GM21786 (cell line): ENCODE data around the gene IQSEC3.
"Not testable (repeated sequence)": the region's sequence is repeated elsewhere in the genome, so short reads cannot be mapped to it uniquely, and the experiment has no call there.

Source experiments
- ATAC-seq: cut with Tn5 transposase; IDR thresholded peaks from one replicate; pipeline ENCODE4 v1.9.1; 2021; ENCODE audit not compliant: unreplicated experiment

IQSEC3 gene

DNA sequence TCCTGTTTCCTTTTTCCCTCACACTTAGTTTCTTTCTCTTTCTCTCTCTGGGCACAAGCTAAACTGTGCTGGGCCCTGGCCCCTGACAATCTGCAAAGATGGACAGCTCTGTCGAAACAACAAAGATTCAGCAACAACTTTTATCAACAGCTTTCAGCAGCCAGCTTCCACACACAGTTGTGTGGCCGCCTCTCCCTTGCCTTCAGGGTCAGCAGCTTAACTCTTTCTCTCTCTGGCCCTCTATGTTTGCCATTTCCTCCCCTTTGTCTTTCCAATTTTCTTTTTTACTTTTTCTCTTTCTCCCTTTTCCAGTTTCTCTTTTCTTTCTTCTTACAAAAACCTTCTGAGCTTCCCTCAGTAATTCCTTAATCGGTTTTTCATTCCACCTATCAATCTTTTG, 43.3 kb downstream of the IQSEC3 start:
- no peak for ATAC-seq

DNA sequence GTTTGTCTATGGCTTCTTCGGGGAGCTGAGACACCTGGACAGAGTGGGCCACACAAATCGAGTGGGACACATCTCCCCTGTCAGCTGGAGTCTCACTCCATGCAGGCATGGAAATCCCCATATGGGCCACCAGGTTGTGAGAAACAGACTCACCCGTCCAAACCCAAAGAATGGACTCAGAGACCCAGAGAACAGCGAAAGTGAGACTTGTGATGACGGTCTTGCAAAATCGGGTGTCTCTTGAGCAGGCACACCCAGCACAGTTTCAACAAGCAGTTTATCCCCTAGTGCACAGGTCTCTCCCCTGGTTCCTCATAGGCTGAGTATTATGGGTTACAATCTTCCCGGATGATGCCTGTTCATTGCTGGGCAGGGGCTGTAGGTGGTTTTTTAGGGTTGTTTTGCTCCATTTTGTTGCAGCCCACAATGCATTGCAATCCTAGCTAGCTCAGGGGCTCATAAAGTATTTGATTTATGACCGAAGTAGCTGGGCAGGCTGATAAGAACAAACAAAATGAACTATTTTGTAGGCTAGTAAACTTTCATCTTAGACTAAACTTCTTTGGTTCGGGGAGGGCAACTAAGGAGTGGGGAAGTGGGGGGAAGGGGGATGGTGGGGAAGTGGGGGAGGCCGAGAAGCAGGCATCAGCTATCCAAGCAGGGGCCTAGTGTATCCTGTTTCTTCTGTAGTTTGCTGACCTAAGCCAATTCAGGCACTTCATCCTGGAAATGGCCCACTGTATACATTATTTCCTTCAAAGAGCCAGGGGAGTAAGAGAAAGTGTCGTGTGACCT, 45.3 kb downstream of the IQSEC3 start:
- ATAC-seq: no peak

DNA sequence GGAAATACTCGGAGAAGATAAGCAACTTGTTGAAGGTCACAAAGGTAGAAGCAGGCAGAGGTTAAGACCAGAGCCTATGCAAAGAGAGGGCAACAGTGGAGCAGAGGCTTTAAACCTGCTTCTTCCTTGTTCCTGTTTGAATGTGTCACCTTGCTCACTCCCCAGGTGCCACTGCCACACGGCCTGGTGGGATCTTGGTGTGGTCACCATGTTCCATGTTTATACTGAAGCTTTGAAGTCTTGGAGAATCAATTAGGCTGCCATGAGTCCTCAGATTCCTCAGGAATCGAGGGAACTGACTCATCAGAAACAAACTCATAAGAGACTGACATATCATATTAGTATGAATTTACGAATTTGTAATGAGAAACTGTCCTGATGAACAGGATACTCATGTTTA, 46.8 kb downstream of the IQSEC3 start:
- no peak for ATAC-seq

DNA sequence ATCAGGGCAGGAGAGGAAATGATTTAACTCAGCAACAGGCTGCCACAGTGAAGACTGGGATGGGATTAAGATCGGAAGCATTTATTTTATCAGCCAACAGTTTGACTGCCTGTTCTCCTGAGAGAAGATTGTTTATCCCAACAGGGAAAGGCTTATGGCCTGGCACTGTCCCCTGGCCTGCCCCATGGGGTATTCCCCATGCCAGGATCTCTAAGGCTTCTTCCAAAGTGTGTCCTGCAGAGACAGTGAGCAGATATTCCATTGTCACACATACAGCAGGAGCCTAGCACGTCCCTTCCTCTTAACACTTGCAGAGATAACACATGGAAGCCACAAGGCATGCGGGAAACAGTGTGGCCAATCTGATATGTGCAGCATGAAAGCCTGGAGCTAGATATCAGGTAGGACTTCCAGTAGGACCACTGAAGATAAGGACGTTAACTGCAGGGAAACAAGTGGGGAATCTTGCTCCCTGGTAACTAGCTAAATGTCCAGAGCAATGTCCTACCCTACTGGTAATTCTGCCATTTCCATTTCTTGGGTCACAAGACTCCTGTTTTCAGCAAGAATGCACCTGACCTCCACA, 48.2 kb downstream of the IQSEC3 start:
- ATAC-seq: no peak

DNA sequence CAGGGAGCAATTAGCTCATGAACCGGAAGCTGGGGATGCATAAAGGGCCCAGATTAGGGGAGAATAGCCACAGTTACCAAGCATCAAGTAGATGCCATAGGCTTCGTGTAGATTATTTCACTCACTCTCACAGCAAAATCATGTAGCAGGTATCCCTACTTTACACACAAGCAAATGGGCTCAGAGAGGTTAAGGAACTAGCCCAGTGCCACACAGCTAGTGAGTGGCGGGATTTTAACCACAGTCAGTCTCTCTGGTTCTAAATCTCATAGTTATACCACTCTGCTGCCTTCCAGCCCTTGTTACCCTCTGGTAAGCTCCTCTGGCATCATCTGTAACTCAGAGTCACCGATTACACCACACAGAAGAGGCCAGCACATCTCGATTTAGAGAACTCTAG, 49.0 kb downstream of the IQSEC3 start:
- ATAC-seq: no peak

DNA sequence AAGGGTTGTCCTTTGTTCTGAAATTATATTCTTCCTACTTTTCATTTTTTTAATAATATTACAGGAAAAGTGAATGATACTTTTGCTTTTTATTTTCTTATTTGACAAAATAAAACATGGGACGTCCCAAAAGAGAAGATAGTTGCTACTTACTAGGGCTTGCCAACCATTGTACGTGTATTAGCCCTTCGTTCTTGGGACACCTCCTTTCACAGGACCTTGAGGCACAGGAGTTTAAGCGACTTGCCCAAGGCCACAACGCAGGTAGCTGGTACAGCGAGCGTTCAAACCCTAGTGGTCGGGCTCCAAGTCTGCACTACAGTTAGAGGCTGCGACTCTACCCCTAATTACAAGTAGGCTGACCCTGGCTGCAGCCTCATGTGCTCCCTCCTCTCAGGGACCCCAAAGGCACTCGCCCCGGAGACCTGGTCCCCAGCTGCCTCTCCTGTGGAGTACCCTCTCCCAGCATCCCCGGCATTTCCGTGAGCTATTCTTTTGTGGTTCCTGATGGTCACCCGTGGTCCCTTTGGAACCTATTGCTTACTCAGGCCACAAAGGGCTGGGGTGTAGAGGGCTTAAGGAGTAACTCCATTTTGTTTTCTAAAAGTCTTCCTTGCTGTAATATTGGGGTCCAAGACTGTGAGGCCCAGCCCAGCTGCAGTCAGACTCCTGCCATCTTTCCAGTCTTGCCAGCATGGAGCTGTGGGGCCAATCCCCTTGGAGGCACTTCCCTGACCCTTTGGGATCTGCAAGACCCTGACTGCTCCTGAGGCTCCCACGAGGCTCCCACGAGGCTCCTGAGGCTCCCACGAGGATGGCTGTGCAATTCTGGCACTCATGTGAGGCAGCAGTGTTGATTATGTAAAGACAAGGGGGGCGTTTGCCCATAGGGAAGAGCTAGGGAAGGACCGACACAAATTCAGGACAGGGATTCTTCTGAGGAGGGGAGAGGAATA, 49.7 kb downstream of the IQSEC3 start:
- ATAC-seq: no peak

DNA sequence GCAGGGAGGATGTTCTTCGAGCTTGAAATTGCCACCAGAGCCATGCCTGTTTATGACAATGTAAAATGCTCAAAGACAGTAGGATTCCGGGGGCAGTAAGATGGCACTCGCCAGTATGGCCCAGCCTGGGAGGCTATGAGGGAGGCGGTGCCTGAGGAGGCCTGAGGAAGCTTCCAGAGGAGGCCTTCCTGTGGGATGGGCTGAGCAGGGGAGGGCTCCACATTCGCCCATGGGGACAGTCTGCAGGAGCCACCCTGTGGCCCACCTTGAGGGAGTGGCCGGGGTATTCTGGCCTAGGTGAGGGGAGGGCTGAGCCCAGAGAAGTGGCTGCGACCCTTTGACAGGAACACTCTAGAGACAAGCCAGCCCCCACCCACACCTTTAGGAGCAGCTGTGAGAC, 50.7 kb downstream of the IQSEC3 start:
- no peak for ATAC-seq

DNA sequence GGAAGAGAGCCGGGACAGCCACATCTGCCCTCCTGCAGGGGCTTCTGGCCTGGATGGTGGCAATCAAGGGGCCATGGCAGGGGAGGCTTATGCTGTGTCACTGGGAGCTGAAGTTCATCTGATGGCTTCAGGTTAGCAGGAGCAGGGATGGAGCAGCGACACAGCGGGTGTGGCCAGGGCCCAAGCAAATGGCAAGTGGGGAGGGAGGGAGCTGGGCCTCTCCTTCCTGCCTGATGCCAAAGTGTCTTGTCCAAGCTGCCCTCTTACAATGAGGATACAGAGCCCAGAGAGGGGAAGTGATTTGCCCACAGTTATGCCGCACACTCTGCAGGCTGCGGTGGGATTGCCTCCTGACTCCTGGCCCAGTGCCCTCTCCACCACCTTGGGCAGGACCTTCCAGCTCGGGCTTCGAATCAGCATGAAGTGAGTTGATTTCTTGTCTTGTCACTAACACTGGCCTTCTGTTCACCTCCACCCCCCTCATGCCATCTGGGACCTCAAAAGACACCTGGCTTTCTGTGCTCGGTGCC, 51.3 kb downstream of the IQSEC3 start:
- ATAC-seq: no peak

DNA sequence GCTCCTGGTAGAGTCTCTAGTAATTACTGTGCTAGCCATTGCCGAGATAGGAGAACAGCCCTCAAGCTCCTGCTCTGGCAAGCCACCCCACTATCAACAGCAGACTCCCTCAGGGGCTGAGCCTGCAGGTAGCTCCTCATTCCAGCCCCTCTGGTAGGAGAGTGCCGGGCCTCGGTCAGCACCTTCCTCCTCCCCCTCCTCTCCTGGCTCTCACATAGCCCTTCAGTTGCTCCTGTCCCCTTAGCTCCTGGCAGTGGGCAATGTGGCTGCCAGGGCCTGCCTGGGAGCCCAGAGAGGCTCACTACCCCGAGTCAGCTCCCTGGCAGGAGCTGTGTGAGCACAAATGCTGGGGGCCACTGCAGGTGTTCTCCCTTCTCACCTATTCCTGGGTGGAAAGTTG, 52.0 kb downstream of the IQSEC3 start:
- ATAC-seq: no peak

DNA sequence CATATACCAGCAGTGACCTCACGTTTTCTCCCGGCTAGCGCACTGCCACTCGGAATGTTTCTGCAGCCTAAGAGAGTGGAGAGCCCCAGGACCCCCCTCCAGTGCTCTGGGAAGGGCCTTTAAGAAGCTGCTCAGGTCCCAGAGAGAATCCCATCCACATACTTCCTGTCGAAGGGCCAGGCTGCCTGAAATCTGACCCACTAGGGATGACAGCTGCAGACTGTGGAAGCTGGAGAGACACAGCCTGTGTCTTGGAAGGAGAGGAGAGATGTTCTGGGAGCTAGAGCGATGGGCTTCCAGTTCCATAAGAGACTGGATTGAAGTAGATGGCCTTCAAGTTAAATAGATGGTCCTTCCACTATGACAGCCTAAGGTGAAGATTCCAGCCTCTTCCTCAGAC, 54.4 kb downstream of the IQSEC3 start:
- ATAC-seq: no peak

DNA sequence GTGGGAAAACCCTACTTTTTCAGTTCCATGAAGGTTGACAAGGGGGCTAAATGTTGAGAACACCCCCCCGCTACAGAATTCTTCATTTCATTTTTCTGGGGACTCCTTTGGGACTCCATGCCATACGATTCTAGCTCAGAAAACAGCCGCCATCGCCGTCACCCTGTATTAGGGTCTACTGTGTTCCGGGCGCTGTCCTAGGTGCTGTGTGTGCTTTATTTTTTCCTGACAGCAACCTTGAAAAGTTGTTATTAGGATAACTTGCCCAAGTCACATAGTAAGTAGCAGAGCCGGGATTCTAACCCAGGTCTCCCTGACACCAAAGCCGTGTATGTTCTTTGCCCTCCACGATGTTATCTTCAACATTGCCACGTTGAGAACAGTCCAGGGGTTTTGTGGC, 55.1 kb downstream of the IQSEC3 start:
- no peak for ATAC-seq

DNA sequence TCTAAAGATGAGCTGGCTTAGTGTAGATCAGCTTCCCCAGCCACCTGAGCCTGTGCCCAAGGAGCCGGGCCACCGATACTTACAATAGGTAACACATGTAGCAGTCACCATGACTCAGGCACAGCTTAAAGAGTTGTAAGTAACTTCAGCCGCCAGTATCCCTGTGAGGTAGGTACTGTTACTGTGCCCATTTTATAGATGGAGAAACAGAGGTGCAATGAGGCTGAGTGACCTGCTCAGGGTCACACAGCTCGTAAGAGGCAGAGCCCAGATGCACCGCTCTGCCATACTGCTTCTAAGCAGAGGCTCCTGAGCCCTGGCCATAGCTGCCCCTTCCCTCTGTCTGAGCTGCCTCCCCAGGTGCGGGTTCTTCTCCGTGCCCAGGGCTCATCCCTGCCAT, 58.5 kb downstream of the IQSEC3 start:
- ATAC-seq: no peak

DNA sequence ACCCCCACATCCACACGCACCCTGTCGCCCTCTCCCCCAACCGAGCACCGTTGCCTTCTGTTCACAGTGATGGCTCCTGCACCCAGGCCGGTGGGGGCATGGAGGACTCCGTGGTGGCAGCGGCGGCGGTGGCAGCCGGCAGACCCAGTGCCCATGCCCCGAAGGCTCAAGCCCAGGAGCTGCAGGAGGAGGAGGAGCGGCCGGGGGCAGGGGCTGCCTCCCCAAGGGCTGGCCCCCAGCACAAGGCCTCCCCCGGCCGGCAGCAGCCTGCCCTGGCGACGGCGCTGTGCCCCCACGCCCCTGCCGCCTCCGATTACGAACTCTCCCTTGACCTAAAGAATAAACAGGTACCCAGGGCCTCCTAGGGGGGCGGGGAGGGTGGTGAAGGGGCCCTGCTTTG, 59.0 kb downstream of the IQSEC3 start:
- ATAC-seq: no peak

DNA sequence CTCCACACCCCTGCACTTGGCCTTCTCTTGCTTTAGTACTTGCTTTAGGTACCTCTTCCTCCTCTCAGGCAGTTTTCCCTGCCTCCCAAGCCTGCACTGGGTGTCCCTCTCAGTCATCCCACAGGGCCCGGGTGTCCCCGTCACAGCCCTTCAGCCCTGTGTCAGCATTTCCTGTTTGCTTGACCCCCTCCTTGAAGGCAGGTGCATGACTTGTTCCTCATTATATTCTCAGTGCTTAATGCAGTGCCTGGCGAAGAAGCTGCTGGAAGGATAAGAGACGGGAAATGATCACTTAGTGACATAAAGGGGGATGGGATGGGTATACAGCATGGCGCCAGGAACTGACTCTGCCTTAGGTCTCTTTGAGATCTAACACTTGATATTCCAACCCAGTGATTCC, 61.5 kb downstream of the IQSEC3 start:
- no peak for ATAC-seq

DNA sequence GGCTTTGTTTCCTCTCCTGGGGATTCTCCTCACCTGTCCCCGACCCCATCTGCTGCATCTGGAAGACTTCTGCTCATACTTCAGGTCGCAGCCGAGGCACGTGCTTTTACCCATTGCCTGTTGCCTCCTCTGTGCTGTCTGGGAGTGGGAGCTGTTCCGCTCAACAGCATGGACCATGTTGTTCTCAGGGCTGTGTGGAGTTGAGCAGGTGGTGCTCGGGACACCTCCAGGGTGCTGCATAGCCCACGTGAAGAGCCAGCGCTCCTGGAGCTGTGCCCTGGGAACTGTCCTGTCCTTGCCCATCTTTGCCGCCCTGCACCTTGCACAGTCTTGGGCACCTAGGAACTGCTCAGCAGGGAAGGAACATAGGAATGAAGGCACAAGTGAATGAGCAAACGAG, 62.4 kb downstream of the IQSEC3 start:
- no peak for ATAC-seq

DNA sequence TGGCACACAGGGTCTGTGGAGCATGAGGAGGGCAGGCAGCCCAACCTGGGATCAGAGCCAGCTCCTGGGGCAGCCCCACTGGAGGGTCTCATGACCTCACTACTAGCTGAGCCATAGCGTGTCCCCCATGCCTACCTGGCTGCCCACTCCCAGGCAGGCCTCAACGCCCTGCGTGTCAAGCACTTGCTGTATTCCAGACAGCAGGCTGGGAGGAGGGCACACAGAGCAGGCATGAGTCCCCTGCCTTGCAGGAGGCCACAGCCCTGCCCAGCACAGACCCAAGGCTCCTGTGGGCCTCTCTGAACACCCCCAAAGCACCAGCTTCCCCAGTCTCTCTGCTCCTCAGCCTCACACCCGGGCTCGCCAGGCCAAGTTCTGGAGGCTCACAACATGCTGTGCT, 64.0 kb downstream of the IQSEC3 start:
- no peak for ATAC-seq

DNA sequence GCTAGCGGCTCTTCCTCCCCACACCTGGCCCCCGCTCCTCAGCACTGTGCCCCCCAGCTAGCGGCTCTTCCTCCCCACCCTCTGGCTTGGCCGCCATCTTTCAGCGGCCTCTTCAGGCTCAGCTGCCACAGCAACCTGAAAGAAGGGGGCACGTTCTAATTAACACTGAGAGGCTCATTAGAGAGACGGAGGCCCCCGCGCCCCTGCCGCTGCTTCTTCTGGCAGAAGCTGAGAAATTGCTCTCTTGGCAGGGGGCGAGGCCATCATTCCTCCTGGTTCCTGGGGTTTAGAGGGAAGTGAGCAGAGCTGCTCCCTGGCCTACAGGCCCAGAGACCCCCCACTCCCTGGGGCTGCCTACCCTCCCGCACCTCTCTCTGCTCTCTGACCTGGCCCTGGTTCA, 64.4 kb downstream of the IQSEC3 start:
- no peak for ATAC-seq

DNA sequence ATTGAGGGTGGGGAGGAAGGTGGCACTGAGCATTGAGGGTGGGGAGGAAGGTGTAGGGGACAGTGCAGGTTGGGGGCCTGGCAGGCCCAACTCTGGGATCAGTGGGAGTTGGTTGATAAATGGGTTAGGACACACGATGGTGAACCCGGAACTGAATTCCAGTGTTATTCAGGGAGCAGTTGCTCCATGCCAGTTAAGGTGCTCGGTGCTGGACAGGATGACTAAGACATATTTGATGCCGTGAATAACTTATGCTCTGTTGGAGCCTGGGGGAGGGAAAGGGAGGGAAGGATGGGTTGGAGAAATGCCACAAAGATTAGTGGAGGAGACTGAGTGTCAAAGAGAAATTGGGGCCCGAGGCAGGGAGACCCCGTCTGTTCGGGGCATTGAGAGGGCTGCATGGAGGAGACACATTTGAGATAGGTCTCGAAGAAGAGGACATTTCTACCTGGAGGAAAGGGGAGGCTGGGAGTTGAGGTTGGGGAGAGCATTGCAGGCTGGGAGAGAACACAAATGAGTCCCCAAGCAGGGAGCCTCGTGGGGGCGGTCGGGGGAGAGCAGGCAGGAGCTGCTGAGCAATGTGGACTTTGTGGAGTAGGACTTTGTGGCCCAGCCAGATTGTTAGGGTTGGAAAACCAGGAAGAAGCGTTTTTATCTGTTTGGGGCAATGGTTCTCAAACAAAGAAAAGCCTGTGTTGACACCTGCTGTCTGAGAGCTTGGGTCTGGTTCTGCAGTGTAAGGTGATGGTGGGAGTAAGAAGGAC, 65.3 kb downstream of the IQSEC3 start:
- no peak for ATAC-seq

DNA sequence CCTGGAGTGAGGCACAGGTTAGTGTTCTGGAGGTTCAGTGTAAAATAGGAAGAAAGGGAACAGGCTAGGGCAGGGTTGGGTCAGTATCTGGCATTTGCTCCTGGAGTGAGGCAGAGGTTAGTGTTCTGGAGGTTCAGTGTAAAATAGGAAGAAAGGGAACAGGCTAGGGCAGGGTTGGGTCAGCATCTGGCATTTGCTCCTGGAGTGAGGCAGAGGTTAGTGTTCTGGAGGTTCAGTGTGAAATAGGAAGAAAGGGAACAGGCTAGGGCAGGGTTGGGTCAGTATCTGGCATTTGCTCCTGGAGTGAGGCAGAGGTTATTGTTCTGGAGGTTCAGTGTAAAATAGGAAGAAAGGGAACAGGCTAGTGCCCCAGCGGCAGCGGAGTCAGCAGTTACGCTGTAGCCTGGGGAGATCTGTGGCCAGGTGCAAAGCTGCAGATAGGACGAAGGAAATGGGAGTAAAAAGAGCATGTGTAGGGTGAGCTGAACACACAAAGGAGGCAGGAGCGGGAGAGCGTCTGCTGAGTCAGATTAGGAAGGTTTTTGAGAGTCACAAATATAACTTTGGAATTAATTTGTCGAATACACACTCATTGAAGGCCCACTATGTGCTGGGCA, 67.2 kb downstream of the IQSEC3 start:
- ATAC-seq: not testable (repeated sequence)

DNA sequence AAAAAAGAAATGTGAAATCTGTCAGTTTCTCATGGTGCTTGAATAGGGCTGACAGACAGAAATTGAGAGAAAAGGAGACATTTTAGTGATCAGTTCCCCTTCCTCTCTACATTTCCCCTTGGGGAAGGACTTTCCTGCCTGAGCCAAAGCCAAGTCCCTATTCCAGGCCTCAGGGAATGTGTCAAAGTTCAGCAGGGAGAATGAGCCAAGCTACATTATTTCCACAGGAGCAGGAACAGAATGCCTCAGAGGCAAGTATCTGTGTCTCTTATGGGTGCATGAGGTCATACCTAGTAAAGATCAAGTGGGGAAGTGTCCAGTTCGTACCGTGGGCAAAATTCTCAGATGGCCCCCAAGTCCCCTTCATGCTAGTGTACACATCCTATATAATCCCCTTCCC, 68.6 kb downstream of the IQSEC3 start:
- no peak for ATAC-seq
